ENCODE results near the gene TRDN.

DNA sequence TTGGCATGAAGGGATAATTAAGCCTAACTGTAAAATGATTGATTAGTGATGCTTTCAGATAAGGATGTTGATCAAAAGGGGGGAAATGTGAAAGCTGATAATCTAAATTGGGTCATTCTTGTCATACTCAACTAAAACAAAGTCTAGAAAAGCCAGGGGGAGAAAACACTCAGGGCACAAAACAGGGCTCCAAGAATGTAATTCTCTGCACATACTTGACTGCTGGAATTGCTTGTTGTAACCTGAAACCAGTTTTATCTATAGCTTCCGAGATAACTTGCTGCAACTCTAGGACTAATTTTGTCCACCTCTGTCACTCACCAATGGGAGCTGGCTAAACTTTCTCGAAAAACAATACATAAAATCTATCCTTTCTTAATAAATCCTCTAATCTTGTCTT is 330.4 kb downstream of the TRDN start:
- no peak for TF ChIP-seq CTCF (IDR thresholded peaks at IDR 0.05 in 8 of 11, conservative IDR thresholded peaks at IDR 0.05 in 3 of 11)
- TF ChIP-seq POLR2A (IDR thresholded peaks at IDR 0.05) = no peak
